Sciatic nerve (tissue), 2 donors: Measurements from ENCODE around the gene MYBPC3. TPM values are rescaled to one million over a fixed set of nuclear protein-coding genes. Genes with fewer than 3 reads are reported as not detected.
A peak's percentile ranks its signal among the peaks of the same experiment; 100 is the strongest.
"Not testable (repeated sequence)": the region's sequence is repeated elsewhere in the genome, so short reads cannot be mapped to it uniquely, and the experiment has no call there.

Experiments used
- ATAC-seq: fragments of 200-7000 bp; cut with Tn5 transposase; one replicate; pipeline ENCODE4 v1.9.1; 2020; ENCODE audit warnings: mild to moderate bottlenecking, moderate library complexity
- DNase-seq: peaks from one replicate; pipeline ENCODE4 v3.0.0-alpha.2; 2020; ENCODE audit warnings: low spot score
- intact Hi-C: fragments of 100-400 bp; cut with DNase I; formaldehyde crosslinking; loops from one replicate; pipeline ENCODE4 v1.14.2; 2022
- total RNA-seq: library from RNA; stranded (reverse); fragmentation: NEBNext Ultra II Directional; extraction: Animal tissue kit (Norgen Biotek cat#: 25700); gene quantifications from one replicate; pipeline ENCODE4 v1.2.1, GENCODE V29; 2021
- donor health status: DM: no; HTN: no; CAD: no.
- donor health status: DM: no; HTN: no; CAD: no.

The MYBPC3 gene
- total RNA-seq, 1 donor from 2014 or later: 0.53 TPM

- ATAC-seq (no peak), DNase-seq (no peak)
- intact Hi-C loops: no loop called here
Observed at GRCh38 chr11:47331454-47332302, 20.8 kb downstream of the MYBPC3 start.

- no peak for DNase-seq
- intact Hi-C loops: no loop called here
- ATAC-seq: peak; percentile 19
Observed at GRCh38 chr11:47329987-47330931, 22.2 kb downstream of the MYBPC3 start.

- intact Hi-C loops: no loop called here
- DNase-seq (no peak), ATAC-seq (no peak)
Observed at GRCh38 chr11:47329431-47329986, 23.0 kb downstream of the MYBPC3 start.

GRCh38 chr11:47328449-47329390 is 23.8 kb downstream of the MYBPC3 start:
- DNase-seq (no peak), ATAC-seq (peak; percentile 18)
- intact Hi-C loops: no loop called here

- intact Hi-C loops: no loop called here
- DNase-seq (no peak), ATAC-seq (no peak)
Observed at GRCh38 chr11:47327949-47328348, 24.6 kb downstream of the MYBPC3 start.

GRCh38 chr11:47327025-47327424 is 25.5 kb downstream of the MYBPC3 start:
- ATAC-seq (no peak), DNase-seq (no peak)
- intact Hi-C loops: no loop called here

- intact Hi-C loops: no loop called here
- ATAC-seq: peak; percentile 15
- DNase-seq: no peak
Observed at GRCh38 chr11:47326198-47326597, 26.3 kb downstream of the MYBPC3 start.

GRCh38 chr11:47325271-47326041 is 27.0 kb downstream of the MYBPC3 start:
- DNase-seq: no peak
- intact Hi-C loops: no loop called here
- ATAC-seq: no peak

- ATAC-seq: no peak
- intact Hi-C loops: no loop called here
Observed at GRCh38 chr11:47324520-47324919, 28.0 kb downstream of the MYBPC3 start.

GRCh38 chr11:47318166-47318565 is 34.3 kb downstream of the MYBPC3 start:
- ATAC-seq: no peak
- intact Hi-C loops: no loop called here
- no peak for DNase-seq

More at GRCh38 chr11:47324520-47324919, 28.0 kb downstream of the MYBPC3 start:
- DNase-seq: no peak

GRCh38 chr11:47317064-47317828 is 35.3 kb downstream of the MYBPC3 start:
- ATAC-seq: no peak
- peak; percentile 3 for DNase-seq
- intact Hi-C loops: no loop called here

- intact Hi-C loops, DNase-seq, ATAC-seq: not testable (repeated sequence)
Observed at GRCh38 chr11:47316501-47316900, 36.0 kb downstream of the MYBPC3 start.

- ATAC-seq (no peak), DNase-seq (no peak)
- intact Hi-C loops: no loop called here
Observed at GRCh38 chr11:47314992-47315391, 37.5 kb downstream of the MYBPC3 start.

GRCh38 chr11:47308050-47308823 is 44.3 kb downstream of the MYBPC3 start:
- no peak for DNase-seq
- intact Hi-C loops: loop anchor here (5.0 kb wide), 1 partner anchor 966 kb away; no protein-coding TSS in a partner anchor
- ATAC-seq: no peak

- DNase-seq: no peak
- intact Hi-C loops: loop anchor here (5.0 kb wide), 1 partner anchor 964 kb away; no protein-coding TSS in a partner anchor
- no peak for ATAC-seq
Observed at GRCh38 chr11:47306484-47306844, 46.0 kb downstream of the MYBPC3 start.
